ENCODE data around the gene PPP2R2C.

DNA sequence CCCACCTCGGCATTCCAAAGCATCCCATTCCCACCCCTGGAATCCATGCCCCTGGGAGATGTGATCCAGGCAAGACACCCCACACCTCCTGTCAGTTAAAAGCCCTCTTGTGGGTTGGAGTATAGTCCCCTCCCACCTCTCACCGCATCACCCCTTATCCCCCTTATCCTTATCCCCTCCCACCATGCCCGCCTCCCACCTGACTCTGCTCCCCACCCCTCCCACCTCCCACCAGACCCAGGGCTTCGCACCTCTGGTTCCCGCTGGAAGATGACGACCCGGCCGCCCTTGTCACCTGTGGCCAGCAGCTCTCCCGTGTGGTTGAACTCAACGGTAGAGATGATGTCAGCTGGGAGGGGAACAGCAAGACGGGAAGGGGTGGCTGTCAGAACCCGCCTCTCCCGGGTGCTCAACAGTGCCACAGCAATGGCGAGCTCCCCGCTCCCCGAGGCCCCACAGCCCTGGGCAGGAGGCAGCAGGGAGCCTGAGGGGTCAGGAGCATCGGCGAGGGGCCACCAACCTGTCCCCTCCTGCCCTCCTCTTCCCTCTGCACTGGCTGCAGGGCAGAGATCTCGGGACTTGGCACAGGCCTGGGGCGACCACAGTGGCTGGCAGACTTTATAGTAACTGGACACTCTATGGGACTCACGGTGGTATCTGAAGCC is 91.5 kb downstream of the PPP2R2C start:
- TF ChIP-seq, protein P1, sequence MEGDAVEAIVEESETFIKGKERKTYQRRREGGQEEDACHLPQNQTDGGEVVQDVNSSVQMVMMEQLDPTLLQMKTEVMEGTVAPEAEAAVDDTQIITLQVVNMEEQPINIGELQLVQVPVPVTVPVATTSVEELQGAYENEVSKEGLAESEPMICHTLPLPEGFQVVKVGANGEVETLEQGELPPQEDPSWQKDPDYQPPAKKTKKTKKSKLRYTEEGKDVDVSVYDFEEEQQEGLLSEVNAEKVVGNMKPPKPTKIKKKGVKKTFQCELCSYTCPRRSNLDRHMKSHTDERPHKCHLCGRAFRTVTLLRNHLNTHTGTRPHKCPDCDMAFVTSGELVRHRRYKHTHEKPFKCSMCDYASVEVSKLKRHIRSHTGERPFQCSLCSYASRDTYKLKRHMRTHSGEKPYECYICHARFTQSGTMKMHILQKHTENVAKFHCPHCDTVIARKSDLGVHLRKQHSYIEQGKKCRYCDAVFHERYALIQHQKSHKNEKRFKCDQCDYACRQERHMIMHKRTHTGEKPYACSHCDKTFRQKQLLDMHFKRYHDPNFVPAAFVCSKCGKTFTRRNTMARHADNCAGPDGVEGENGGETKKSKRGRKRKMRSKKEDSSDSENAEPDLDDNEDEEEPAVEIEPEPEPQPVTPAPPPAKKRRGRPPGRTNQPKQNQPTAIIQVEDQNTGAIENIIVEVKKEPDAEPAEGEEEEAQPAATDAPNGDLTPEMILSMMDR (conservative IDR thresholded peaks at IDR 0.05; ENCODE audit: low read depth, low read length) = no peak
- no peak for TF ChIP-seq RAD21 (IDR thresholded peaks at IDR 0.05; ENCODE audit: low read length)
- no peak for TF ChIP-seq POLR2A (IDR thresholded peaks at IDR 0.05; ENCODE audit: low read depth, low read length)
- no peak for TF ChIP-seq MXI1 (IDR thresholded peaks at IDR 0.05; ENCODE audit: borderline replicate concordance, low read depth, low read length)
- TF ChIP-seq MAZ (IDR thresholded peaks at IDR 0.05; ENCODE audit: borderline replicate concordance, low read depth, low read length) = no peak
- no peak for TF ChIP-seq BHLHE40 (IDR thresholded peaks at IDR 0.05; ENCODE audit: low read depth, low read length)
- no peak for TF ChIP-seq RCOR1 (IDR thresholded peaks at IDR 0.05; ENCODE audit: insufficient replicate concordance, low read length)
- TF ChIP-seq, protein P2, sequence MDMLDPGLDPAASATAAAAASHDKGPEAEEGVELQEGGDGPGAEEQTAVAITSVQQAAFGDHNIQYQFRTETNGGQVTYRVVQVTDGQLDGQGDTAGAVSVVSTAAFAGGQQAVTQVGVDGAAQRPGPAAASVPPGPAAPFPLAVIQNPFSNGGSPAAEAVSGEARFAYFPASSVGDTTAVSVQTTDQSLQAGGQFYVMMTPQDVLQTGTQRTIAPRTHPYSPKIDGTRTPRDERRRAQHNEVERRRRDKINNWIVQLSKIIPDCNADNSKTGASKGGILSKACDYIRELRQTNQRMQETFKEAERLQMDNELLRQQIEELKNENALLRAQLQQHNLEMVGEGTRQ (IDR thresholded peaks at IDR 0.05; ENCODE audit: low read depth, low read length) = no peak
- no peak for TF ChIP-seq MAFK (IDR thresholded peaks at IDR 0.05; ENCODE audit: low read depth, low read length)
- TF ChIP-seq, protein P3, sequence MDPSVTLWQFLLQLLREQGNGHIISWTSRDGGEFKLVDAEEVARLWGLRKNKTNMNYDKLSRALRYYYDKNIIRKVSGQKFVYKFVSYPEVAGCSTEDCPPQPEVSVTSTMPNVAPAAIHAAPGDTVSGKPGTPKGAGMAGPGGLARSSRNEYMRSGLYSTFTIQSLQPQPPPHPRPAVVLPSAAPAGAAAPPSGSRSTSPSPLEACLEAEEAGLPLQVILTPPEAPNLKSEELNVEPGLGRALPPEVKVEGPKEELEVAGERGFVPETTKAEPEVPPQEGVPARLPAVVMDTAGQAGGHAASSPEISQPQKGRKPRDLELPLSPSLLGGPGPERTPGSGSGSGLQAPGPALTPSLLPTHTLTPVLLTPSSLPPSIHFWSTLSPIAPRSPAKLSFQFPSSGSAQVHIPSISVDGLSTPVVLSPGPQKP (IDR thresholded peaks at IDR 0.05; ENCODE audit: borderline replicate concordance, low read depth, low read length) = no peak
- TF ChIP-seq CHD1 (IDR thresholded peaks at IDR 0.05; ENCODE audit: low read depth, low read length) = no peak
- TF ChIP-seq CEBPB (IDR thresholded peaks at IDR 0.05; ENCODE audit: low read depth, low read length) = no peak
- no peak for TF ChIP-seq FOS (IDR thresholded peaks at IDR 0.05; ENCODE audit: low read depth, low read length)
- TF ChIP-seq SMC3 (IDR thresholded peaks at IDR 0.05; ENCODE audit: low read depth, low read length) = no peak

Data from IMR-90 (cell line).